Measurements from ENCODE around the gene MGAT4B. TPM values are rescaled to one million over a fixed set of nuclear protein-coding genes. Genes with fewer than 3 reads are reported as not detected.

Gene MGAT4B
- total RNA-seq, 2 experiments from 2014 or later = 118 TPM

DNA sequence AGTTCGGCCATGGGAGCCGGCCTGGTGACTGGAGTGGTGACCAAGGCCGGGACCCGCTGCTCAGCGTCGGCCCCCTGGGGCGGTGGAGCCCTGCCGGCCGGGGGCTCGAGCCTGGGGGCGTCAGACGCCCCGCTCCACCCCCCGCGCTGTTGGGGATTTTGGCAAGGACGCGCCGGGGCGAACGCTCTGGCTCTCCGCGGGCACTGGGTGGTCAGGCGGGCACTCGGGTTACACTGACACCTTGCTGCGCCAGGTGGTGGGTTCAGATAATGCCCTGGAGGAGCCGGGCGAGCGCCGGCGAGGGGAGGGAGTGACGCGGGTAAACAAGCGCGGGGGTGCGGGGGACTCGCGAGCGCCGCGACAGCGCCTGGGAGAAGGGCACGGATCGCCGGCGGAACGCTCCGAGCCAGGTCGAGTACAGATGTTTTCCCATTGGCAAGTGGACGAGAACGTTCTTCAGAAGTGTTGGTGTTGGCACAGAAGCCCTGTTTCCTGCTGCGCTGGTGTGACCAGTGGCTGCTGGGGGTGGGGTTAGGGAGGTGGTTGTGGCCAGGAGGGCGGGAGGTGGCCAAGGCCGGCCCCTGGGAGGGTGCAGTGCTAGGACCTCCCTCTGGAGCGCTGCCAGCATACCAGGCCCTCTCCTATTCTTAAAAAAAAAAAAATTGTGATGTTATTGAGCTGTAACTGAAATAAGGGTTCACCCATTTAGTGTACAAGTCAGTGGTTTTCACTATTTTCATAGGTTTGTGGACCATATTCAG lies 14.8 kb upstream of the MGAT4B start:
- ATAC-seq (ENCODE audit: low read depth) = peak; percentile 65
- H3K4me3 Mint-ChIP-seq = peak overlapping the region; percentile 90
- H3K4me1 Mint-ChIP-seq = peaks cover 29% of the 10 kb centered on the region
- H3K27ac Mint-ChIP-seq = peak overlapping the region; percentile 96
- H3K9me3 Mint-ChIP-seq = no peaks in the 10 kb centered on the region
- peaks cover 13% of the 10 kb centered on the region for H3K36me3 Mint-ChIP-seq
- H3K27me3 Mint-ChIP-seq = no peaks in the 10 kb centered on the region
- POLR2A ChIA-PET = interaction anchor here (0.6 to 4.0 kb wide), 13 partner anchors 10 to 1441 kb away, joined by 3 to 42 read pairs (median 4); partner anchors contain the start of gene MGAT4B
- peak; percentile 87 for DNase-seq

DNA sequence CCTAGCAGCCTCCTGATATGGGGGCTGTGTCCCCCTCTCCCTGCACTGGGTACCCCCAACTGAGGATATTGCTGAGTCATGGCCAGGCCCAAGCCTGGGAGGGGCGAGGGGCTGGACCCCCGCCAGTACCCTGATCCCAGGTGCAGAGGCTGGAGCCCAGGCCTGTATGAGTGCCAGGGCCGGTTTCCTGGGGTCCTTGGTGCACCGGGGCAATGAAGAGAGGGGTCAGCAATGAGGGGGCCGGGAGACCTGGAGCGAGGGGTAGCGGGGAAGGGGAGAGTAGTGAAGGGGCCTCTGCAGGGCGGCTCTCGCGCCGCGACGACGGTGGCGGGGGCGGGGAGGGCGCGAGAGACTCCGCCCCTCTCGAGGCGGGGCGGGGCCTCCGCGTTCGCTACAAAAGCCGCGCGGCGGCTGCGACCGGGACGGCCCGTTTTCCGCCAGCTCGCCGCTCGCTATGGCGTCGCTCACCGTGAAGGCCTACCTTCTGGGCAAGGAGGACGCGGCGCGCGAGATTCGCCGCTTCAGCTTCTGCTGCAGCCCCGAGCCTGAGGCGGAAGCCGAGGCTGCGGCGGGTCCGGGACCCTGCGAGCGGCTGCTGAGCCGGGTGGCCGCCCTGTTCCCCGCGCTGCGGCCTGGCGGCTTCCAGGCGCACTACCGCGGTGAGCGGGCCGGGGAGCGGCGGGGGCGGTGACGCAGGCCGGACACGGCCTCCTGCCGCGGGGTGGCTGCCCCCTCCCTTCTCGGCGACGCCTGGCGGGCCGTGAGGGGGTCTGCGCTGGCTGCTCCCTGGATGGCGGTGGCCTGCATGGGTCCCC lies 14.0 kb upstream of the MGAT4B start, which contains the start of gene SQSTM1:
Gene SQSTM1, plus strand, starts transcription at position 423 of the 815 bp plus-strand sequence. Its CDS starts 32 bp downstream, at position 455.
- Mint-ChIP-seq H3K9me3 (no peaks in the 10 kb centered on the region), H3K4me1 (peaks cover 29% of the 10 kb centered on the region), H3K27ac (peak within 1 kb of the TSS; percentile 96), H3K4me3 (peak within 1 kb of the TSS; percentile 90), H3K36me3 (peaks cover 10% of the 10 kb centered on the region), H3K27me3 (no peaks in the 10 kb centered on the region)
- DNase-seq (peak; percentile 91), ATAC-seq (ENCODE audit: low read depth) (peak; percentile 38)
- POLR2A ChIA-PET = interaction anchor here (1.0 to 4.0 kb wide), 11 partner anchors 10 to 124 kb away, joined by 3 to 42 read pairs (median 8); partner anchors contain the start of genes MGAT4B and TBC1D9B

DNA sequence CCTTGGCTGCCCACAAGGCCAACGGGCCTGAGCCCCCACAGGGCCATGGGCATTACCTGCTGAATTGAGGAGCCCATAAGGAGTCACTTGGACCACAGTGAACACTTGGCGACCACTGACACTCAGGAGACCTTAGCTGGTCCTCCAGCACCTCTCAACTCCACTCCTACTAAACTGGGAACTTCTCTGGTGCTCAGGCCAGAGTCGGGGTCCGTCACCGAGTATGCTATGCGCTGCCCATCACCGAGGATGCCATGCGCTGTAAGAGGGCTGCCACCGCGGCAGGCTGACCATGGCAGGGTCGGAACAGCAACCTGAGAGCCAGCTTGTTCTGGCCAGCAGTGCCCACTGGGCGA lies 13.4 kb upstream of the MGAT4B start:
- POLR2A ChIA-PET = interaction anchor here (0.8 to 4.0 kb wide), 12 partner anchors 9 to 123 kb away, joined by 3 to 42 read pairs (median 6); partner anchors contain the start of genes MGAT4B and TBC1D9B
- H3K9me3 Mint-ChIP-seq = no peaks in the 10 kb centered on the region
- DNase-seq (no peak), ATAC-seq (ENCODE audit: low read depth) (no peak)
- peaks cover 29% of the 10 kb centered on the region for H3K4me1 Mint-ChIP-seq
- peak overlapping the region; percentile 87 for H3K27ac Mint-ChIP-seq
- H3K27me3 Mint-ChIP-seq = no peaks in the 10 kb centered on the region
- peaks cover 10% of the 10 kb centered on the region for H3K36me3 Mint-ChIP-seq
- peak overlapping the region; percentile 90 for H3K4me3 Mint-ChIP-seq

DNA sequence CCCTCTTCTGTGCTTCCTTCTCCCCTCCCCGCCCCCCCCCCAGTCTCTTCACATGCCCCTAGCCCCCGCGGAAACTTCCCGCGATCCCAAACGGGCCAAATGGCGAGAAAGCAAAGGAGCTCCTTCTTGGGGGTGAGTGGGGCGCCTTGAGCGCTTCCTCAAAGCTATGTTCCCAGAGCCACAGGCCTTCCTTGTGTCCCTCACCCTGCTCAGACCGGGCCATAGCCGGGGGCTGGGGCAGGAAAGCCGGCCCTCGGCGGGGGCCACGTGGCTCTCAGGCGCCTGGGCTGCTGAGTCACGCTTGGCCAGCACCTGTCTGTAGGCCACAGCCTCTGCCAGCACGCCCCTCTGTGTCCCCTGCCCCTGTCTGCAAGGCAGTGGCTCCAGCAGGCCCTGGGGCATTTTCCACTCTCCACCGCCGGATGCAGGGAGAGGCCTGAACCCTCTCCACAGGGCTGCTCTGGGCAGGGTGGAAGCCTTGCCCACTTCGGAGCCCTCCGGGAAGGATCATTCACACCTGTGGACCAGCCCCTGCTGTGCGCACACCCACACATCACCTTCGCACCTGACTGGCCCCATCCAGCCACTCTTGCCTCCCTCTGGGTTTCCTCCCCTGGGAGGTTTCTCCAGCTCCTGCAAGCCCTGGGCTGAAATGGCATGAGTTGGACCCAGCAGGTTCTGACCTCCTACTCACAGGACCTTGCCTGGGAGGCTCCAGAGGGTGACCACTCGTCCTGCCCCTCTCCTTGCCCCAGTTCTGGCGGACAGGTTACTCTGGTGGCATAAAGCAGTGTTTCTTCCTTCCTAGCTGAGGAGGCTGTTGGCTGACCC lies 12.8 kb upstream of the MGAT4B start:
- H3K36me3 Mint-ChIP-seq = peaks cover 4% of the 10 kb centered on the region
- H3K9me3 Mint-ChIP-seq = no peaks in the 10 kb centered on the region
- no peaks in the 10 kb centered on the region for H3K27me3 Mint-ChIP-seq
- ATAC-seq (ENCODE audit: low read depth) = peak; percentile 1
- POLR2A ChIA-PET = interaction anchor here (0.8 to 4.0 kb wide), 13 partner anchors 8 to 196 kb away, joined by 3 to 42 read pairs (median 5); partner anchors contain the start of genes HNRNPH1, MGAT4B and TBC1D9B
- H3K27ac Mint-ChIP-seq = peak overlapping the region; percentile 87
- peak; percentile 64 for DNase-seq
- peak overlapping the region; percentile 90 for H3K4me3 Mint-ChIP-seq
- peaks cover 24% of the 10 kb centered on the region for H3K4me1 Mint-ChIP-seq

DNA sequence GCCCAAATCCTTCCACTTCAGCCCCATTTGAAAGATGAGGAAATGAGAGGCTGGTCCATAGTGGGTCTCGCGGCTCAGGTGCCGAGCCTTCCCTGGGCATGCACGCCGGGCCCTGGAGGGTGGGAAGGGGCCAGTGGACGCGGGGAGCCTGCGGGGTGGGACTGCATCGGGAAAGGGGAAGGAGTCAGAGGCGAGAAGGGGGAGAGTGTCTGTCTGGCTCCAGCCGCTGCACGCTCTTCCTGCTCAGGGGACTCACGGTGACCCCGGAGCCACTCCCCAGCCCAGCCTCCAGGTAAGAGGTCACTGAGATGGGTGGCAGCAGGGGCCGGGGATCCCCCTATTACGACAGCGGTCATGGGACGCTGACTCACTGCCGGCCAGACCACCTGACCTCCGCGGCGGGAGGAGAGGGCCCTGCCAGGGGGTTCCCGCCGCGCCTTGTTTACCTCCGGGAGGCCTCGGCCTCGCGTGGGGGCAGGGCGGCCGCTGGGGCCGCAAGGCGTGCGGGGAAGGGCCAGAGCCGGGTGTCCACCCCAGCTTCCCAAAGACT lies 12.2 kb upstream of the MGAT4B start:
- H3K27ac Mint-ChIP-seq = peak overlapping the region; percentile 90
- H3K27me3 Mint-ChIP-seq = no peaks in the 10 kb centered on the region
- POLR2A ChIA-PET = interaction anchor here (0.9 to 4.0 kb wide), 7 partner anchors 8 to 195 kb away, joined by 3 to 42 read pairs (median 5); partner anchors contain the start of genes HNRNPH1 and MGAT4B
- no peaks in the 10 kb centered on the region for H3K9me3 Mint-ChIP-seq
- peak; percentile 66 for ATAC-seq (ENCODE audit: low read depth)
- peaks cover 23% of the 10 kb centered on the region for H3K4me1 Mint-ChIP-seq
- H3K36me3 Mint-ChIP-seq = peaks cover 5% of the 10 kb centered on the region
- DNase-seq = peak; percentile 86
- H3K4me3 Mint-ChIP-seq = peak overlapping the region; percentile 78

DNA sequence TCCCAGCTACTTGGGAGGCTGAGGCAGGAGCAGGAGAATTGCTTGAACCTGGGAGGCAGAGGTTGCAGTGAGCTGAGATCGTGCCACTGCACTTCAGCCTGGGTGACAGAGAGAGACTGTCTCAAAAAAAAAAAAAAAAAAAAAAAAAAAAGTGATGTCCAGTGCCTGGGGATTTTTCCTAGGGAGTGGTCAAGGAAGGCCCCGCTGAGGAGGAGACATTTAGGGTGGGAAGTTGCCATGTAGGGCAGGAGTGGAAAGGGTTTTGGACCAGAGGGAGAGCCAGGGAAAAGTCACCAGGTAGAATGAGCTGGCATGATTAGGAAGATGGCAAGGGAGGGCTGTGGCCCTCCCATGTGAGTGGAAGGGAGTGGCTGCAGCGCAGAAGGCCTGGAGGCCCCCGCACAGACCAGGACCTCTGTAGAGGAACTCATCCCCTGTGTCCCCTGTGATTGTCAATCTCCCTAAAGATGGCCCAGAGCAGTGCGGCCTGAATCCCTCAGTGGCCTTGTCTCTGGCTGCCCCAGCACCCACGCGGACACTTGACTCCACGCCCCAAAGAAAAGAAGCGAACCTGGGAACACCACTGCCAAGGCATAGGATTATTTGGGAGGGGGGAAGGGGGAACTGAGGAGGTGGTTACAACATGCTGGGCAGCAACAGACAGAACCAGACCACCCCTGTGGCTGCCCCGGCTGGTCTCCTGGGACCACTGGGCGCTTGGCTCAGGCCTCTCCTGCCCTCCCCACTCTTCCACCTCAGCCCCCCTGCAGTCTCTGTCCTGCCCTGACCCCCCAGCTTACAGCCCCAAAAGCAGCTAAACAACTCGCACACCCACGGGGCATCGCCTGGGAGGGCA lies 11.5 kb upstream of the MGAT4B start:
- peak overlapping the region; percentile 90 for H3K27ac Mint-ChIP-seq
- H3K9me3 Mint-ChIP-seq = no peaks in the 10 kb centered on the region
- peak overlapping the region; percentile 78 for H3K4me3 Mint-ChIP-seq
- DNase-seq (no peak), ATAC-seq (ENCODE audit: low read depth) (no peak)
- H3K36me3 Mint-ChIP-seq = peaks cover 6% of the 10 kb centered on the region
- peaks cover 23% of the 10 kb centered on the region for H3K4me1 Mint-ChIP-seq
- no peaks in the 10 kb centered on the region for H3K27me3 Mint-ChIP-seq
- POLR2A ChIA-PET = interaction anchor here (0.9 to 4.0 kb wide), 3 partner anchors 11 to 194 kb away, joined by 3 to 42 read pairs (median 5); partner anchors contain the start of genes HNRNPH1 and MGAT4B

DNA sequence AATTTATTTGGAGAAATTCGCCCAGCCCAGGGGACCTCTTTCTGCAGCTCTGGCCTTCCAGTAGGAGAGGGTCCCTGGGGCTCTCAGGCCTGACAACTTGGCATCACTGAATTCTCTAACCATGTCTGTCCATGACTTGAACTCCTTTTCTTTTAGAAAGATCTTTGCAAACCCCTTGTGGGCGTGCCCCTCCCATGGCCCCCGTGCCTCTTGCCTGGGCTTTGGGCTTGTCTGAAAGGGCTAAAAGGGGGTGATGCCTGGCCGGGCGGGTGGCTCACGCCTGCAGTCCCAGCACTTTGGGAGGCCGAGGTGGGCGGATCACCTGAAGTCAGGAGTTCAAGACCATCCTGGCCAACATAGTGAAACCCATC lies 10.8 kb upstream of the MGAT4B start:
- Mint-ChIP-seq H3K4me3 (peak overlapping the region; percentile 39), H3K27ac (peak overlapping the region; percentile 90)
- POLR2A ChIA-PET = interaction anchor here (0.9 to 4.0 kb wide), 2 partner anchors 11 to 194 kb away, joined by 5 to 42 read pairs; partner anchors contain the start of genes HNRNPH1 and MGAT4B

DNA sequence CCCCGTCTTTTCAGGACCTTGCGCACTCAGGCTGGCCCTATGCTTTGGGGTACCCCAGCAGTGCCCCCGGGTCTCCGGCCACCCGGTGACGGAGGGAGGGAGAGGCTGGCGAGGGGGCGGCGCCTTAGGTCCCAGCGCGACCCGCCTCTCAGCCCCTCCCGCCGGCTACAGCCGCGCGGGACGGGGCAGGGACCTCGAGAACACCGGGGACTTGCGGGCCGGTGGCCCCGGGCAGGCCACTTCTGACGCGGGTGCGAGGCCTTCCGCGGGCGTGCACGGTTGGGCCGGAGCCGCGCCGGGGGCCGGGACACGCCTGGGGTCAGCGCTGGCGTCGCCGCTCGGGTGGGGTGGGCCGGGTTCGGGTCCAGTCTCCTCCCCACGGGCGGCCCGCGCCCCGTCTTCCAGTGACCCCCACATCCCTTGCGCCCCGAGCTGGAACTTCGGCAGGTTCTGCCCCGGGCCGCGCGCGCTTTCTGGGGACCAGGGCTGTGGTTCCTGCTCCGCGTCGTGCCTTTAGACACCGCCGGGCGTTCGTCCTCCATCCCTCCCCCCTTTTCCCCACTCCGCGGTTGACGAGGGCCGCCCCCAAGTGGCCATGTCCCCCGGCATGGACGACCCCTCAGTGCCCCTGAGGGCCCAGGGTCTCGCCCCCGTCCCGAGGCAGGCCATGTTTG lies 10.3 kb upstream of the MGAT4B start:
- peaks cover 6% of the 10 kb centered on the region for H3K36me3 Mint-ChIP-seq
- ATAC-seq (ENCODE audit: low read depth) (no peak), DNase-seq (no peak)
- no peak overlapping the region for H3K27ac Mint-ChIP-seq
- POLR2A ChIA-PET = interaction anchor here (0.9 to 4.0 kb wide), 3 partner anchors 10 to 194 kb away, joined by 3 to 42 read pairs (median 5); partner anchors contain the start of genes HNRNPH1 and MGAT4B
- H3K4me1 Mint-ChIP-seq = peaks cover 17% of the 10 kb centered on the region
- H3K9me3 Mint-ChIP-seq = no peaks in the 10 kb centered on the region
- no peaks in the 10 kb centered on the region for H3K27me3 Mint-ChIP-seq
- H3K4me3 Mint-ChIP-seq = peak overlapping the region; percentile 39

More for the DNA sequence above, 10.8 kb upstream of the MGAT4B start:
- ATAC-seq (ENCODE audit: low read depth) (no peak), DNase-seq (no peak)
- Mint-ChIP-seq H3K9me3 (no peaks in the 10 kb centered on the region), H3K27me3 (no peaks in the 10 kb centered on the region), H3K36me3 (peaks cover 6% of the 10 kb centered on the region), H3K4me1 (peaks cover 23% of the 10 kb centered on the region)

DNA sequence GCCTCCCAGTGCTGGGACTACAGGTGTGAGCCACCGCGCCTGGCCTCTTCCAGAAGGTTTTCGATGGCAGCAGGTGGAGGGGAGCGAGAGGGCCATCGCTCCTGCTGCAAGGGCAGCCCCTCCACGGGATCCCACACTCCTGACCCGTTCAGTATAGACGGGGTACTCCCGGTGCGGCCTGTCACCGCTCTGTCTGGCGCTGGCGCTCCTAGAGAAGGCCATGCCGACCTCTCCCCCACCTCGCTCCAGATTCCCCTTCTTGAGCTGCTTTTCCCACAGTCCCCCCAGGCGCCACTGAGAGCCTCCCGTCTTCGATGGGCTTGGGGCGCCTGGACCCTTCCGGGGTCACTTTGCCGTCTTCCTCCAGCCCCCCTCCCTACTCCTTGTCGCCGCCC lies 9.7 kb upstream of the MGAT4B start:
- no peaks in the 10 kb centered on the region for H3K27me3 Mint-ChIP-seq
- H3K9me3 Mint-ChIP-seq = no peaks in the 10 kb centered on the region
- no peak overlapping the region for H3K27ac Mint-ChIP-seq
- POLR2A ChIA-PET = interaction anchor here (1.1 kb wide), 1 partner anchor 193 kb away, joined by 3 read pairs; the partner anchor contains the start of gene HNRNPH1
- ATAC-seq (ENCODE audit: low read depth) (no peak), DNase-seq (no peak)
- peaks cover 15% of the 10 kb centered on the region for H3K4me1 Mint-ChIP-seq
- H3K36me3 Mint-ChIP-seq = peaks cover 4% of the 10 kb centered on the region
- no peak overlapping the region for H3K4me3 Mint-ChIP-seq

DNA sequence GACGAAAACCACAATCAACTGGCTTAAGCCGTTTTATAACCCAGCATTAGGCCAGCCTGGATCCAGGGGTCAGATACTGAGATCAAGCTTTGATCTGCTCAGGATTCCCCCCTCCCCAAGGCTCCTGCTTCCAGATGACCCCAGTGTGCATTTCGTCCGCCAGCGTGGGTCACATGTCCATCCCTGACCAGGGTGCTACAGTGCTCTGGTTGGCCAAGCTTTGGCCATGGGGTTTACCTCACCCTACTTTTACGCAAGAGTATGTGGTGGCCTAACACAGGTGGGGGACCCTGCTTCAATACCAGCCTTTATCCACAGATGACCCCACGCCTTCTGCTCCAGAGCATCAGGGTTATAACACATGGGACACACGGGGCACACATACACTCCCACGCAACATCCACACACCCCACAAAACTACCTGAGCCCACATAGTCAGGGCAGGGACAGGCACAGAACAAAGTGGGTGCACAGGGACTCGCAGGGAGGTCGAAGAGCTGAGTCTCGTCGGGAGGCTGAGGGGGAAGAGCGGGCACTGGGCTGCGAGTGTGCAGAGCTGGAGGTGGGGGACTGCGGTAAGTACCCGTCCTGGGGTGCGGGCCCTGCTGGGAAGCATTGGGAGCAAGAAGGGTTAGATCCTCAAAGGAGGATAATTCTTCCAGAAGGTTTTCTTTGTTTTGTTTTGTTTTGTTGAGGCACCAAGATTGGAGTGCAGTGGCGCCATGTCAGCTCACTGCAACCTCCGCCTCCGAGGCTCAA lies 9.0 kb upstream of the MGAT4B start:
- H3K36me3 Mint-ChIP-seq = peaks cover 4% of the 10 kb centered on the region
- H3K4me3 Mint-ChIP-seq = no peak overlapping the region
- H3K9me3 Mint-ChIP-seq = no peaks in the 10 kb centered on the region
- peaks cover 15% of the 10 kb centered on the region for H3K4me1 Mint-ChIP-seq
- H3K27me3 Mint-ChIP-seq = no peaks in the 10 kb centered on the region
- no peak for ATAC-seq (ENCODE audit: low read depth)
- POLR2A ChIA-PET = interaction anchor here (1.1 kb wide), 1 partner anchor 193 kb away, joined by 3 read pairs; the partner anchor contains the start of gene HNRNPH1
- no peak for DNase-seq
- H3K27ac Mint-ChIP-seq = no peak overlapping the region
